HG03342 (cell line): ENCODE measurements around the gene DTWD2.
A peak's percentile ranks its signal among the peaks of the same experiment; 100 is the strongest.
"Not testable (repeated sequence)": the region's sequence is repeated elsewhere in the genome, so short reads cannot be mapped to it uniquely, and the experiment has no call there.

Experiments used
- ATAC-seq: cut with Tn5 transposase; IDR thresholded peaks from one replicate; pipeline ENCODE4 v1.9.1; 2021; ENCODE audit warnings: mild to moderate bottlenecking, moderate library complexity; ENCODE audit not compliant: unreplicated experiment

DTWD2 gene

DNA sequence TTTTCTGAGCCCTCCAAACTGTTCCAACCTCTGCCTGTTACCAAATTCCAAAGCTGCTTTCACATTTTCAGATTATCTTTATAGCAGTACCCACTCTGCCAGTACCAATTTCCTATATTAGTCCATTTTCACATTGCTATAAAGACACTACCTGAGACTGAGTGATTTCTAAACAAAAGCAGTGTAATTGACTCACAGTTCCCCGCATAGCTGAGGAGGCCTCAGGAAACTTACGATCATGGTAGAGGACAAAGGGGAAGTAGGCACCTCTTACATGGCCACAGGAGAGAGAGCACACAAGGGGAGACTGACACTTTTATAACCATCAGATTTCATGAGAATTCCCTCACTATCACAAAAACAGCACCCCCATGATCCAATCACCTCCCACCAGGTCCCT, 105.0 kb downstream of the DTWD2 start:
- peak; percentile 56 for ATAC-seq

DNA sequence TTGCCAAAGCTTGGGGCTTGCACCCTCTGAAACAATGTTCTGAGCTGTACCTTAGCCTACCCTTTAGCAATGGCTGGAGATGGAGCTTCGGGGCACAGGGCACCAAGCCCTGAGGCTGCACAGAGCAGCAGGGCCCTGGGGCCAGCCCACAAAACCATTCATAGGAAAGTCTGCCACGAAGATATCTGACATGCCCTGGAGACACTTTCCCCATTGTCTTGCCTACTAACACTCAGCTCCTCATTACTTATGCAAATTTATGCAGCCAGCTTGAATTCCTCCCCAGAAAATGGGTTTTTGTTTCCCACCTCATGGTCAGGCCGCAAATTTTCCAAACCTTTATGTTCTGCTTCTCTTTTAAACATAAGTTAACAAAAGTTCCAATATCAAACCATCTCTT, 105.7 kb downstream of the DTWD2 start:
- ATAC-seq, result no peak

DNA sequence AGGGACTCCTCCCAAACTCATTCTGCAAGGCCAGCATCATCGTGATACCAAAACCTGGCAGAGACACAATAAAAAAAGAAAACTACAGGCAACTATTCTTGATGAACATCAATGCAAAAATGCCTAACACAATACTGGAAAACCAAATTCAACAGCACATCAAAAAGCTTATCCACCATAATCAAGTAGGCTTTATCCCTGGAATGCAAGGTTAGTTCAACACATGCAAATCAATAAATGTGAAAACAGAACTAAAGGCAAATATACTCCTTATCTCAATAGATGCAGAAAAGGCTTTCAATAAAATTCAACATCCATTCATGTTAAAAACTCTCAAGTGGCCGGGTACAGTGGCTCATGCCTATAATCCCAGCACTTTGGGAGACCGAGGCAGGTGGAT, 111.5 kb downstream of the DTWD2 start:
- ATAC-seq, result not testable (repeated sequence)

DNA sequence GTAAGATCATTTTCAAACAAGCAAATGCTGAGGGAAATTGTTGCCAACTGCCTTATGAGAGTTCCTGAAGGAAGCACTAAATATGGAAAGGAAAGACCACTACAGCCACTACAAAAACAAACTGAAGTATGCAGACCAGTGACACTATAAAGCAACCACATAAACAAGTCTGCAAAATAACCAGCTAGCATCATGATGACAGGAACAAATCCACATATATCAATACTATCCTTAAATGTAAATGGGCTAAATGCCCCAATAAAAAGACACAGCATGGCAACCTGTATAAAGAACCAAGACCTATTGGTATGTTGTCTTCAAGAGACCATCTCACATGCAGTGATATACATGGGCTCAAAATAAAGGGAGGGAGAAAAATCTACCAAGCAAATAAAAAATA, 113.2 kb downstream of the DTWD2 start:
- no peak for ATAC-seq

DNA sequence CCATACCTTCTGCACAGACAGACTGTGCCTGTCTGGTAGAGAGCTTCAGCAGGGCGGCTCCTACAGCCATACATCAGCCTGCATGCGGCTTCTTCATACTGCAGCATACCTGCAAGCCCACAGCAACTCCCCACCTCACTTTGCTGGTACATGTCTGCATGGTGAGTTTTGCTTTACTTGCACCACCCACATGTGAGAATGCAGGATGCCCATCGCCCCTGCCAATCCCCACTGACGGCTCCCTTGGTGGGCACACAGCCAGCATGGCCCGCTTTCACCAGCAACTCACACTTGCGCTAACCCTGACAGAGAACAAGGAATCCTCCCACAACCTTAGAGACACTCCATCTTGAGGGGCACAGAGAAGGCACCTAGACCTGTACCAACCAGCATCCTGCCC, 114.9 kb downstream of the DTWD2 start:
- no peak for ATAC-seq

DNA sequence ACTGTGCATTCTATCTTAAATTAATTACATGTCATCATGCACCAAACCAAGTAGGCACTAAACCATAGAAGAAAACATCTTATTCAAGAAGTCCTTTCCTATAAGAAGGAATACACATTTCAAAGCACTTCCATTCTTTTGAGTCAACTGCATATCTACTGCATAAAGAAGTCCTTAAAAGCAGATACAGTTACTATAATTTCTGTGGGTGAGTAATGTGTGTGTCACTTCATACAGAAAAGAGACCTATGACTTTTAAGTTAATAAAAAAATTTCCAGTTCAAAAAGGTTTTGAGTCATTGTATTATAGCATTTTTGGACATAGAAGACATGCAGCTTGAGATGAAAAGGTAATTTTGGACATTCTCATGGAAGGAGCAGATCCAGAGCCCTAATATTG, 125.0 kb downstream of the DTWD2 start:
- no peak for ATAC-seq

DNA sequence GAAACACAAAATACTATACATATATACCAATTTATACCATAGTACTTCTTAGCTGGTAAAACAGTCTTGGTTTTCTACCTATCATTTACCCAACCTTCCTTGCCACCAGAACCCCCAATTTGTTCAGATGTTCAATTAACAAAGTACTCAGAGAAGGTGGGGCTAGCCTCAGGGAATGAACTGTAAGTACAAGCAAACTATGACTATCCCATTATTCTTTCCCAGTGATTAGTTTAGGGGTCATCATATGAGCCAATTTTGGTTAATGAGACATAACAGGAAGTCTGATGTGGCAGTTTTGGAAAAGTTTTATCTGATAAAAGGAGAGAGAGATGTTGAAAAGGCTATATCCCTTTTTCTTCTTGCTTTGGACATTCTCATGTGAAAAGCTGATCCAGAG, 125.8 kb downstream of the DTWD2 start:
- ATAC-seq, result no peak

DNA sequence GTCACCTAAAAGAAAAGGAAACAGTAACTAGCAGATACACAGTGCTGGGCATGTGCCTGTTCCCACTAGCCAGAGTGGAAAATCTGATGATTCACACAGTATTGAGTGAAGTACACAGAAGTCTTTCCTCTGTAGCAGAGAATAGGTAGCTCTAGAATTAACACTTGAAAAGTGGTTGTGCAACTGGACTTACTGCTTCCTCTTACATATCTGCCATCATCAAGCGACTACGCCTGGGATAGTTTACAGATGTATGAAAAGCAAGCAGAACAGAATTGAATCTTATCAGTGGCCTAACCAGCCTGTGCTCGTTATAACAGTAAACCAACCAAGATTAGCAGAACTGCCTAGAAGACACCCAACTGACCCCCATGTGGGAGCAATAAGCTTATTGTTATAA, 130.6 kb downstream of the DTWD2 start:
- no peak for ATAC-seq

DNA sequence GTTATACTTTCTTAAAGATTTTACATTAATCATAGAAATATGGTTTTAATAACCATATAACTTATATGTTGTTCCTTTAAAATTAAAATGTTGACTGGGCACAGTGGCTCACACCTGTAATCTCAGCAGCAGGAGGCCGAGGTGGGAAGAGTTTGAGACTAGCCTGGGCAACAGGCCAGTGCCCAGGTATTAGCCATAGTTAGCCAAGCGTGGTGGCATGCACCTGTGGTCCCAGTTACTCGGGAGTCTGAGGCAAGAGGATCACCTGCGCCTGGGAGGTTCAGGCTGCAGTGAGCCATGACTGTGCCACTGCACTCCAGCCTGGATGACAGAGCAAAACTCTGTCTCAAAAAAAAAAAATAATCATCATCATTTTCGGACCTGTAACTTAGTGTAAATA, 133.5 kb downstream of the DTWD2 start:
- no peak for ATAC-seq

DNA sequence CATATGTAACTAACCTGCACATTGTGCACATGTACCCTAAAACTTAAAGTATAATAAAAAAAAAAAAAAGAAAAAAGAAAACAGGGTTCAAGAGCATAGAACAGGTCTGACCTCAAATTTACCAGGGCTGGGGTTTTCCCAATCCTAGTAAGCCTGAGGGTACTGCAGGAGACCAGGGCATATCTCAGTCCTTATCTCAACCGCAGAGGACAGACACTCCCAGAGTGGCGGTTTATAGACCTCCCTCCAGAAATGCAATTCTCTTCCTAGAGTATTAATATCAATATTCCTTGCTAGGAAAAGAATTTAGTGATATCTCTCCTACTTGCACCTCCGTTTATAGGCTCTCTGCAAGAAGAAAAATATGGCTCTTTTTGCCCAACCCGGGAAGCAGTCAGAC, 136.6 kb downstream of the DTWD2 start:
- ATAC-seq, result not testable (repeated sequence)

DNA sequence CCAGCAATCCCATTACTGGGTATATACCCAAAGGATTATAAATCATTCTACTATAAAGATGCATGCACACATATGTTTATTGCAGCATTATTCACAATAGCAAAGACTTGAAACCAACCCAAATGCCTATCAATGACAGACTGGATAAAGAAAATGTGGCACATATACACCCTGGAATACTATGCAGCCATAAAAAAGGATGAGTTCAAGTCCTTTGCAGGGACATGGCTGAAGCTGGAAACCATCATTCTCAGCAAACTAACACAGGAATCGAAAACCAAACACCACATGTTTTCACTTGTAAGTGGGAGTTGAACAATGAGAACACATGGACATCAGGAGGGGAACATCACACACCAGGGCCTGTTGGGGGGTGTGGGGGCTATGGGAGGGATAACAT, 138.8 kb downstream of the DTWD2 start:
- not testable (repeated sequence) for ATAC-seq

DNA sequence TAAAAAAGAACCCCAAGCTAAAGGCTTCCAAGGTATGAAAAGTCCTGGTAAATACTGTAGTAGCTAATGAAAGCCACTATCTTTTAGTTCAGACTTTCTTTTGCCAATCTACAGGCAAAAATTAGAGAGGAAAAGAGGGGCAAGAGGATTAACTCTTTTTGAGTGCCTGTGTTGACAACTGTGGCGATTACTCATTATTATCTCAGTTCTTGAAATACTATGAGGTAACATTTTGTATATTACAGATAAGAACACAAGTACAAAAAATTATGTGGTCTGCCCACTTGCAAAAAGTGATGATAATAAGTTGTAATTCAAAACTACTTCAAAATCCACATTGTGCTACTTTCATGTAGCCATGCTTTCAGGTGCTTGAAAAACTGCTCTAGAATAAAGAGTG, 144.0 kb downstream of the DTWD2 start:
- ATAC-seq, result no peak

DNA sequence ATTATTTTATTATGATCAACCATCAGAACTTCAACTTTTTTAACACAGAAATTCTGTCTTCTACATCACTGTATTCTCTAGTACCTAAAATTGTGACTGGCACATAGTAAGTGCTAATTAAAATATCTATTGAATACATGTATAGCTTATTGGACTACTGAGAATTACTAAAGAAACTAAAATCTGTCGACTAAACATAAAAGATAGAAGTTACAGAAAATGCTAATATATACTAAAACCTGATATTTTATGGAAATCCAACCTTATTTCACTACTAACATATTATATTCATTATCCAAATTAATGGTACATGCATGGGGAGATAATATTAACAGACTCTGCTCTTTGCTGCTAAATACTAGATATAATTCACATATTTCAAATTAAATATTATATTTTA, 153.6 kb downstream of the DTWD2 start:
- no peak for ATAC-seq

DNA sequence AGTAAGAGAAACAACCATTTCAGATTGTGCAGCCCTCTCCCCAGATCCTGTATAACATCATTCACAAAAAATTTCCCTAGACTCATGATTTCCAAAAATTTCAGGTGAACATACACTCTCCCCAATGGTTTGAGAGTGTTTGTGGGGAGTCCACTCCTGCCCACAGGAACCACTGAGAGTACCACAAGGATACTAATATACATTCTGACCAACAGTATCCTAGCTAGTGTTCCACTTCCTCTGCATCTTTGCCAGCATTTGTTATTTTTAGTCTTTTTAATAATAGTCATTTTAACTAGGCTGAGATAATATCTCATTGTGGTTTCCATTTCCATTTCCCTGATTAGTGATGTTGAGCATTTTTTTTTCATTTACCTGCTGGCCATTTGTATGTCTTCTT, 155.4 kb downstream of the DTWD2 start:
- no peak for ATAC-seq

DNA sequence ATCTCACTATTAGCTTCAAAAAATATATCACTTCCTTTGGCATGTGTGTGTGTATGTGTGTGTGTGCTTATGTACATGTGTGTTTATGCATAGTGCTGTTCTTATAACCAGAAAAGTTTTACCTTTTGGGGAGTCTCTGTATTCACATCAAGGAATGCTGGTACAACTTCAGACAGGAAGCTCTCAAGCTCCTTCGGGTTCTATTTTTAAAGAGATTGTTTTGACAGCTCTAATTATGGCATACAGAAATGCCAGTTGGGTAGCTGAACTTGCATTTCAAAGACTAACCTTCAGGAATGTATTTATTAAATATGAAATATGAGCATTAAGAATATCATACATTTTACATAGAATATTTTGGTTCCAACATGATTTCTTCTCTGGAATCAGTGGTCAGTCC, 163.1 kb downstream of the DTWD2 start:
- ATAC-seq, result no peak

DNA sequence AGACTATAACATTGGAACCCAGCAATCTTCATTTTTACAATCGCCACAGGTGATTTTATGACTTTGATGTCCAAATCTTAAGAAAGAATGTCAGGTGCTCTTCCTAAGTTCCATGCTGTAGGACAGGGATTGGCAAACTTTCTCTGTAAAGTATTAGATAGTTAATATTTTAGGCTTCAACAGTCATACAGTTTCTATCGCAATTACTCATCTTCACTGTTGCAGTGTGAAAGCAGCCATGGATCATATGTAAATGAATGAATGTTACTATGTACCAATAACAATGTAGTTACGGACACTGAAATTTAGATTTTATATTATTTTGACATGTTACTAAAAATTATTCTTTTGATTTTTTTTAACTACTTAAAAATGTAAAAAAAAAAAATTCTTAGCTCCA, 169.7 kb downstream of the DTWD2 start:
- peak; percentile 74 for ATAC-seq

DNA sequence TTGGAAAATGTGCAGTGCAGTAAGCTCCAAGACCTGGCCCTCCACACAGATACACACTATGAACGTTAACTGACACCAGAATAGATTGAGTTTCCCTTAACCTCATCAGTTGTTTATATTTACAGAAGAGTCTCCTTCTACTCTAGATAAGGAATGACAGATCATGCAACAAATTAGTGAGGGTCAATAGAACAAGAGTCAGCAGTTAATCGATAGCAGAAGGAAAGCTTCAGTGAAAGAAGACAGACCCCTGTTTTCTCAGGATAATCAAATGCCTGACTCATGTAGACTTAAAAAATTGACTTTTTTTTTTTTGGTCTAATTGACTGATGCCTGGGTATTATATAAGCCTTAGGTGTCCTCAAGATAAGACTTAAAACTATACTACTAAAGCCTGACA, 179.9 kb downstream of the DTWD2 start:
- ATAC-seq, result no peak

DNA sequence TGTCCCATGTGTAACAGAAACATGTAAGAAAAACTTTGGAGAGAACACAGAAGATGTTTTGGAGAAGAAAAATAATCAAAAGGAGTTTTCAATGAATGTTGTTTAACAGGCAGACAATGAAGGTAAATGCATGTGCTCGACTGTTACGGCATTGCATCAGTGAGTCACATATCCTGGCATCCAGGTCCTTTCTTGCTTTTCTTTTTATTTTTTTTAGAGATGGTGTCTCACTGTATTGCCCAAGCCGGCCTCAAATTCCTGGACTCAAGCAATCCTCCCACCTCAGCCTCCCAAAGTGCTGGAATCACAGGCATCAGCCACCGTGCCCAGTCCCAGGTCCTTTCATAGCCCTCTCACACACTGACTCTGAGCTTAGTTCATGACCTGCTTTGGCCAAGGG, 181.8 kb downstream of the DTWD2 start:
- ATAC-seq, result no peak

DNA sequence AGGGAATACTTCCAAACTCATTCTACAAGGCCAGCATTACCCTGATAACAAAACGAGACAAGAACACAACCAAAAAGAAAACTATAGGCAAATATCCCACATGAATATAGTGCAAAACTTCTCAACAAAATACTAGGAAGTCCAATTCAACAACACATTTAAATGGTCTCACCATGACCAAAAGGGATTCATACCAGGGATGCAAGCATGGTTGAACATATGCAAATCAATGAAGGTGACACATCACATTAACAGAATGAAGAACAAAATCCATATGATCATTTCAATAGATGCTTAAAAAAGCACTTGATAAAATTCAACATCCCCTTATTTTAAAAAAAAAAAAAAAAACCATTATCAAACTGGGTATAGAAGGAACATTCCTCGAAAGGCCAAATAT, 186.0 kb downstream of the DTWD2 start:
- no peak for ATAC-seq

DNA sequence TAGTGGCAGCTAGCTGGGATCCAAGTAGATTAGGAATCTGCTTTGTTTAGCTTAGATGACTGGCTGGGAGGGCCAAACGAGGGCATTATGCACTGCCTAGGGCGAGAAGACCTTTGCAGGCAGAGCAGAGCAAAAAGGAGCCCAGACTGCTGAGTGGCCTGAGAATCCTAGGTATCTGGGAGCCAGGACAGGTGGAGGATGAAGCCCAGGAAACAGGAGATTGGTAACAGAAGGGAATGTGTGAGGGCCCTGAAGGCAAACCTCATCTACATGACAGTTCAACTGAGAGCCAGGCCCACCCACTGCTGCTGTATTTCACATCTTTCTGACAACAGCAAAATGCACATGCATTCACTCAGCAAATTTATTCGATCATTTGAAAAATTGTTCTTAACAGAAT, 192.3 kb downstream of the DTWD2 start:
- no peak for ATAC-seq

DNA sequence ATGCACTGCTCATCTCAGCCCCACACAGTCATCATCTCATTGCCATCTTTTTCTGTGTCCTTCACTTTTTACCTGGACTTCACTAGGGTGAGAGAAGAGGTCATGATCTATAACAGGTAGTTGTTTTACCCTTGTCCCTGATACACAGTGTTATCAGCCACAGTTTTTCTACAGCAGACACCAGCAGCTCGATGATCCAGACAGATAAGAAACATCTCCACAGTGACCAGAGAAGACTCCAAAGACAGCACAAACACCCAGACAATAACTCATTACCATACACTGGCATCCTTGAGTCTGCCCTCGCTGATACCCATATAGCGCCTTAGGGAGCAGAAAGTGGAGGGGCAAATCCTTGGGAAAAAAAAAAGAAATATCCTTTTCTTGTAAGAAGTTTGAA, 194.1 kb downstream of the DTWD2 start:
- no peak for ATAC-seq

DNA sequence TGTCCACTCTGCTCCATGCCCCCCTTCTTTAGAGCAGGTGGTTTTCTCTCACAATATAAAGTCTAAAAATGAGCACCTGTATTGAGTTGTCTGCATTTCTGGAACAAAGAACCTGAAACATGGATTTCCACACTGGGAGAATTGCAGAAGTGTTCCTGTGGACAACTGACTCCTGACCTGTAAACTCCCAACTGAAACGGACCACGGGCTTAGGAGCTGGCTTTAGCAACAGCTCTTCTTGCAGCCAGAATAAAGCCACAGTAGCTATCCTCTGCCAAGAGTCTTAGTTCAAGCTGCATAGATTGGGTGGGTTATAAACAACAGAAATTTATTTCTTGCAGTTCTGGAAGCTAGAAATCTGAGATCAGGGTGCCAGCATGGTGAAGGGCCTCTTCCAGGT, 194.7 kb downstream of the DTWD2 start:
- ATAC-seq, result no peak

DNA sequence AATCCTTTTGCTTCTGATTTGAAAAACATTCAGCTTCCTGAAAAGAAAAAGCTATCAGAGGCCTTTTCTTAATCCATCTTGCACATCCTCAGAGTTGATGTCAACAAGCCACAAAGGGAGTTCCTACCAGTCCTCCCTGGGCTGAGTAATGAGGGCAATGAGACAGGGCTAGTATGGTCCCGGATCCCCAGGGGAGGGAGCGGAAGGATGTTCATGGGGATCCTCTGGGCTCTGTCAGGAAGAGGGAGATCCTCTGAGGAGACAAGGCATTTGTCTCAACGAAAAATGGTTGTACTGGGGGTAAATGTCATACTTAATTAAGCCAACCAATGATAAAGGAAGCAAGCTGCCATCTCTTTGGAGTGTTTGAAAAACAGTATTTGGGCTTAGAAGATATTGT, 195.3 kb downstream of the DTWD2 start:
- no peak for ATAC-seq
